RCC 7860 (cell line): ENCODE data around the gene EZR.
"Not testable (repeated sequence)": the region's sequence is repeated elsewhere in the genome, so short reads cannot be mapped to it uniquely, and the experiment has no call there.

Source experiments
- DNase-seq: peaks from one replicate; pipeline ENCODE4 v3.0.0-alpha.2; 2015; ENCODE audit warnings: low spot score
- FAIRE-seq: peaks from 2 replicates; lab custom pipeline; 2012; peaks lifted over from hg19 to GRCh38; lab: Jason Lieb, UNC

The EZR gene

DNA sequence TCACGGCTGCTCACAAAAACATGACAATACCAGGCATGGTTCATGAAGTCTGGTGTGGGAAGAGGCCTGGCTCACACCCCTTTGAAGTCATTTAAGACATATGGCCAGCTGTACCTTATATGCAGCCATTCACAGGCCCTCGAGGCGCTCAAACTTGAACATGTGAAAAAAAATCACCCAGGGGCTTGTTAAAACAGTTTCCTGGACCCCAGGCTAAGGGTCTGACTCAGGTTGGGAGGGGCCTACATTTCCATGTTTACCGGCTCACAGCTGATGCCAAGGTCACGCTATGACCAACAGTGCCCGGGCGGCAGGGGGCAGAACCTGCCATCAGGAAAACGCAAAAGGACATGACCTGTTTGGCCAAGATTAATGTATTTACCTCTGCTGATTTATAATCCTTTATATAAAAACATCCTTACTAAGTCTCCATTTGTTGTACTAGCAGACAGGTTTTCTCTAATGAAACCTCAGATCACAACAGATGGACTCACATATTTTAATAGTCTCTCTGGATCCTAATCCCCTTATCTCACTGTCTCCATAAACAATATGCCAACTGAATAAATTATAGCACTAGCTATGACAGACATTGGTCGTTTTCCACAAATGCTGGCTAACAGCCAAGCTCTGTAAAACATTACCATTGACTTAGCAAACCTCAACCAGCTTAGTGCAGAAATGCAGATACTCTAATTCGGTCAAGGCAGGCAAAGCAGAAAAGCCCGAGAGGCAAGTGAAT lies 19.9 kb downstream of the EZR start:
- peak; percentile 78 for FAIRE-seq
- peak; percentile 64 for DNase-seq

- FAIRE-seq (no peak), DNase-seq (no peak)
These were observed 20.9 kb downstream of the EZR start for GRCh38 chr6:158798311-158798710.

DNA sequence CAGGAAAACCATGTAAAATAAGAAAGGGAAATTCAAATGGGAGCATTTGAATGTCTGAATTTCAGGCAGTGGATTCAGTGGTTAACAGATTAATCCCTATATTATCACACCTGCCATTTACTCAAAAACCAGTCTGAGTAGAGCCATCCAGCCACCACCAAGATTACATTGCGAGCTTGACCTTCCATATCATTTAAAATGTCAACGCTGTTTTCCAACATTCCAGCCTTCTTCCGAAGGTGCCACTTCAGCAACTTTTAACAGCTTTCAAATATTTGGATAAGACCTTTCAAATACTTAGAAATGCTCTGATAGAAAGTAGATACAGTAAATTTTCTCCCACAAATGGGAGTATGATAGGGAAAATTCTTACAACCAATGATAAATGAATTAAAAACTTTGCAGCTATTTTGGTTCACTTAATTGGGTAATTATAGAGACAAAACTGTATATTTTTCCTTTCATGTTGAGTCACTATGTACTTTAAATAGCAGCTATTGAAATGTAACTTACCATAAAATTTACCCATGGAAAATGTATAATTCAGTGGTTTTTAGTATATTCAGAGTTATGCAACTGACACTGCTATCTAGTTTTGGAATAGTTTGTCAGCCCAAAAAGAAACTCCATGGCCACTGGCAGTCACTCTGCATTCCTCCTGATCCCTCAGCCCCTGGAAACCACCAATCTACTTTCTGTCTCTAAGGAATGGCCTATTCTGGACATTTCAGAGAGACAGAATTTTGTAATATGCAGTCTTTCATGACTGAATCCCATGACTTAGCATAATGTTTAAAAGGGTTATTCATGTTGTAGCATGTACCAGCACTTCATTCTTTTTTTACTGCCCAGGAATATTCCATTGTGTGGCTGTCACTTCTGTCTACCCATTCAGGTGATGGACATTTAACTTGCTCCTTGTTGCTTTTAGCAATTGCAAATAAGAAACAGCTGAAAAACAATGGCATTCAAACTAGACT lies 21.5 kb downstream of the EZR start:
- no peak for FAIRE-seq

GRCh38 chr6:158796353-158796752 lies 22.8 kb downstream of the EZR start:
- no peak for FAIRE-seq
- DNase-seq: no peak

More for the DNA sequence above, 21.5 kb downstream of the EZR start:
- no peak for DNase-seq

DNA sequence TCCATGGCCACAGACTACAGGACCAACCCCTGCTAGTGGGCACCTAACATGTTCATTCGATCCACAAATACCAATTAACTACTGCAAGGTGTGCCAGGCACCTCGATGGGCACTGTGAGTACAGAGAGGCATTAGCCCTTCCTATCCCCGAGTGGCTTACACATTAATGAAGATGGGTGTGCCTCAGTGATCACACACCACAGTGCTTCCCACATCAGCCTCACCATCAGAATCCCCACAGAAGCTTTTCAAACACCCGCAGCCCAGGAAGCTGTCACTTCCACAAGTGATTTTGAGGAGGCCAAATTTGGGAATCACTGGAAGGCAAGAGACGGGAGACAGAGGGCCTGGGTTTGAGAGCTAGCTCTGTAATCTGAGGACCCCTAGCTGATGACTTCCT lies 23.7 kb downstream of the EZR start:
- DNase-seq (no peak), FAIRE-seq (no peak)

DNA sequence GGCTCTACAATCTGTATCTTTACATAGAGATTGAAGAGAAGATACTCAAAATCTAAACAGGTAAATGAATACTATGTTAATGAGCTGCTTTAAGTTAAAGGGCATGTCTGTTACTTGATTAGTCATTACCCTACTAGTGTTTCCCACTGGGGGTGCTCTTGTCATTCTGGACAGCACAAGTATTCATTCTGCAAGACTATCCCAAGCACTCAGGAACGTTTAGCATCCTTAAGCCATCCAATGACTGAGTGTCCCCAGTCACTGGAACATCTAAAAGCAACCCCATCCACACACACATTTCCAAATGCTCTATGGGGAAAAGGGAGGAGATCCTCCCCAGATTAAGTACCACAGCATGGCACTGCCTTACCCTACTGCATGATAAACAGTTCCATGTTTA lies 25.7 kb downstream of the EZR start:
- FAIRE-seq (no peak), DNase-seq (peak; percentile 30)

DNA sequence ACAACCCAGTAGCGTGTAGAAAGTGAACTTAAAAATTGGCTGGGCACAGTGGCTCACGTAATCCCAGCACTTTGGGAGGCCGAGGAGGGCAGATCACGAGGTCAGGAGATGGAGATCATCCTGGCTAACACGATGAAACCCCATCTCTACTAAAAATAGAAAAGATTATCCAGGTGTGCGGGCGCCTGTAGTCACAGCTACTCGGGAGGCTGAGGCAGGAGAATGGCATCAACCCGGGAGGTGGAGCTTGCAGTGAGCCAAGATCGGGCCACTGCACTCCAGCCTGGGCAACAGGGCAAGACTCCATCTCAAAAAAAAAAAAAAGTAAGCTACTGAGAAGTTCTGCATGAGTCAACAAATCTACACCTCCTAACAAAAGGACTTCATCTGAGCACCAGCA lies 26.7 kb downstream of the EZR start:
- DNase-seq, FAIRE-seq: not testable (repeated sequence)

GRCh38 chr6:158791274-158791855 lies 27.8 kb downstream of the EZR start:
- no peak for FAIRE-seq
- DNase-seq: no peak

- DNase-seq: no peak
- FAIRE-seq: no peak
These were observed 29.9 kb downstream of the EZR start for GRCh38 chr6:158789115-158789917.

DNA sequence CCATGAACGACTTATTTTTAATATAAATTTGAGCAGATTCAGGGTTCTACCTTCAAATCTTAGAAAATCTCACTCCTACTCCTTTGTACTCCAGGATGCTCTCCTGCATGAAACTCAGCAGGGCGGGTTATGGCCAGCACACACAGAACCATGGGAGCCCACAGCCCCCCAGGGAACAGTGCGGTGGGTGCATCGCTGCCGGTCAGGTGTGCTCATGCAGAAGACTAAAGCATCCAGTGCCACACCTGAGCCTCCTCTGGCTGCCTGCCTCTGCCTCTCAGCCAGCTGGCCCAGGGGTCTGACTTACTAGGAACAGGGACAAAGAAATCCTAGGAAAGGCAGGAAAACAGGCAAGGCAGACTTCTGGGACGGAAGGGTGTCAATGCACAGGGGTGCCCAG lies 31.8 kb downstream of the EZR start:
- DNase-seq (no peak), FAIRE-seq (no peak)

DNA sequence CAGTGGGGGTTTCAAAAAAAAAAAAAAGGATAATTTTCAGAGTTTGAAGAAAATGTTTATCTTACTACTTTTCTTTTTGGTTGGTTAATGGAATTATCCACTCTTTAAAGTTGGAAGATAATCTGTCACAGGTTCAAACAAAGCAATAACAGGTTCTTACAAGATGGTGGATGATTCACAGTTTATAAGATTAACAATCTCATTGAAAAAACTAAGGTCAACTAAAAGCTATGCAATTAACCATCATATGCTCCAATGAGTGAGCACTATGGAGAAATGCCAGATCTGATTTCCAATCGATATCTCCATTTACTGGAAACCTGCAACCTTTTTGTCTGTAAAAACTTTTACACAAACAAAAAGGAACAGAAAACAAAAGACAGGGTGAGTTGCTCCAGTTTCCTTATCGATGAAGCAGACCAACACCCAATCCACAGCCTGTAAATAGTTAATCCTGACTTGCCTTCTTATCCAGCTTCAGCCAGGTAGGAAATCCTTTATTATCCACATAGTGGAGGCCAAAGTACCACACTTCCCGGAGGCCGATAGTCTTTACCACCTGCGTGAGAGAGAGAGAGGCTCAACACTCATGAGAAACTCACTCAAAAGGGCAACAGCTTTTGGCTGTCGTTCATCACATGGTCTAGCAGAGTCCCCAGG lies 32.4 kb downstream of the EZR start:
- no peak for FAIRE-seq

DNA sequence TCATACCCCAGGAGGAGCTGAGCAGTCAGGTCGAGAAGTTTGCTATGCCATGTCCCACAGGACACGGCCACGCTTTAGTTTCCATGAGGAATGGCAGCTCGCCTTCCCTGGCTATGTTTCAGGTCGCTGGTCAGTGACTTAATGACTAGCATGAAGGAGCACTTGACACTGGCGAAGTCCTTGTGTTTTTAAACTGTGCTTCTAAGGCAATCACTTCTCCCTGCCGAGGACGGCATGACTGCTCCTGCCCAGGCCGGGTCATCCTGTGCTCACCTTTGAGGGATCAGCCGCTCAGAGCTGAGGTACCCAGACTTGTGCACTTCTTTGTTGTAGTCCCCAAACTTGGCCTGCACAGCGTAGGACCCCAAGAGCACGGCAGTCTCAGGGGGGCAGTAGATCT lies 34.1 kb downstream of the EZR start:
- no peak for FAIRE-seq

More for the DNA sequence above, 32.4 kb downstream of the EZR start:
- DNase-seq: no peak

DNA sequence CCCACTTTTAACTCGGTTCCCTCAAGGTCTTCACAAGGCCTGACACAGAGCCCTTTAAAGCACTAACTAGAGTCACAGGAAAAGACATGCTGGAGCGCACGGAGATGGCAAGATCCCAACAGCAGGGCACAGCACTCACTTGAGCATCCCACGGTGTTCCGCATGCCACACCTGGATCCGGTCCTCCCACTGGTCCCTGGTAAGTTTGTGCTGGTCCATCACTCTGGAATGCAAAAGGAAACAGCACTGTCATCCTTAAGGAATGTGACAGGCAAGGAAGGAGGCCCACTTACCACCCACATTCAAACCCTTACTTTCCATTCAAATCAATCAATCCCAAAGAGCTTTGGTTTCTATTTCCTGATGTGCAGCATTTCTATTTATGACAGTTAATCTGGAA lies 34.7 kb downstream of the EZR start:
- FAIRE-seq: peak; percentile 72

More for the DNA sequence above, 34.1 kb downstream of the EZR start:
- peak; percentile 14 for DNase-seq

GRCh38 chr6:158783851-158784250 lies 35.3 kb downstream of the EZR start:
- DNase-seq (no peak), FAIRE-seq (no peak)

More for the DNA sequence above, 34.7 kb downstream of the EZR start:
- DNase-seq: peak; percentile 79

DNA sequence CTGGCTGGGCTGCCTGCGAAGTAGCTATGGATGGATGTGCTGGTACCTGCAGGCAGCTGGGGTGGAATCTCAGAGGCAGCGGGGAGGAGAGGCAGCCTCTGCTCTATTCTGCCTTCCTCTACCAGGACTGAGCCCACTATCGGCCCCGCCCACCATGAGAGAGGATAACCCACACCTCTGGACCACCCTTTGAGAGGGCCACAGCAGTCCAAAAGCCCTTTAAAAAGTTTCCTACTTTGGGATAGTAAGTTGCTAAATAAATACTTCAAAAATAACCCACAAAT lies 36.1 kb downstream of the EZR start:
- DNase-seq (no peak), FAIRE-seq (no peak)

GRCh38 chr6:158782432-158783166 lies 36.6 kb downstream of the EZR start:
- no peak for FAIRE-seq
- no peak for DNase-seq

DNA sequence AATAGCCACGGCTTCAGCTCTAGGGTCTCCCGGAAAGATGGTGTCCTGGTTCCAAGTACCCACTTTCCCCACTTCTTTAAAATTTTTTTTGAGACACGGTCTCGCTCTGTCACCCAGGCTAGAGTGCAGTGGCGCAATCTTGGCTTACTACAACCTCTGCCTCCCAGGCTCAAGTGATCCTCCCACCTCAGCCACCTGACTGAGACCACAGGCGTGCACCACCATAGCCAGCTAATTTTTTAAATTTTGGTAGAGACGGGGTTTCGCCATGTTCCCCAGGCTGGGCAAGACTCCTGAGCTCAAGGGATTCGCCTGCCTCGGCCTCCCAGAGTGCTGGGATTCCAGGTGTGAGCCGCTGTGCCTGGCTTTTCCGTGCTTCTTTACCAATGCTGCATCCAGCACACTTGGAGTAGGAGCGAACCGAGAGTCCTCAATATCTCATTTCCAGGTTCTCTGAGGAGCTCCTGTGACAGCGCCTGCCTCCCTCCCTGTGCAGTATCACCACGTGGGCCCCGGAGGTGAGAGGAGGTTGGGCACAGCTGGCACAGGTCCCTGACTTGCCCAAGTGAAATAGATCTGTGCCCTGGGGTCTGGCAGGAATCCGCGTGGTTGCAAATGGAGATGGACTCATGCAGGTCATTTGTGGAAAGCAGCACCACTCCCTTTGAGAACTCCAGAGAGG lies 37.3 kb downstream of the EZR start:
- no peak for DNase-seq
- no peak for FAIRE-seq

DNA sequence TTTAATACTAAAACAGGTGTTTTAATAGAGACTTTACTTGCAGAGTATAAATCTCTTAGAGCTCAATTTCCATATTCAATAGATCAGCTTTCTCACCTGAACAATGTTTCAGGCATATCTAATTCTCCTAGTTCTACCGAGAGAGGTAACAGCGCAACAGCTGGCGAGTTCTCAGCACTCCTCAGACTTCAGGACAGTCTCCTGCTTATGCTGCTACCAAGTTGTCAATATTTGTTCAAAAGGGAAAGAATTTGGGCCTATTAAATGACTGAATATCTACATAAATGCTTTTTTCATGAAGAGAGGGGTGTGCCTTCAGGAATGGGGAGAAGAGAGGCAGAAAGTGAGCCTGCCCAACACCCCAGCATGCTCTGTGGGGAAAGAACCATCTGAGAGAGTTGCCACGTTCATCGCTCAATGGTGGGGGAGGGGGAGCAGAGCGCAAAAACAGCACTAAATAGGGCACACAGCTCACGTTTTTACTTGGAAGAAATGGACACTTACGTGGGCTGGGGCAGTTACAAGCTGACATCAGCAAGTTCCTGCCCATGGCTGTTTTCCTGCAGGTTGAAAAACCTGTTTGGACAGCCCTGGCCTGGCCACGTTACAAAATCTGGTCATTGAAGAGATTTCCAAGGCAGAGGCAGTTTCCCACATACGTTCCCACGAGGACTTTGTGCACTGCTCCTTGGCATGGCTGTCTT lies 38.0 kb downstream of the EZR start:
- DNase-seq: no peak
- no peak for FAIRE-seq
